Sigmoid colon (tissue), 7 donors: ENCODE measurements around the gene FRG2B. TPM values are rescaled to one million over a fixed set of nuclear protein-coding genes. Genes with fewer than 3 reads are reported as not detected.
"Not testable (repeated sequence)": the region's sequence is repeated elsewhere in the genome, so short reads cannot be mapped to it uniquely, and the experiment has no call there.

Source experiments
- DNase-seq: peaks from one replicate; pipeline ENCODE4 v3.0.0-alpha.2; 2019
- H3K27ac ChIP-seq, 4 donors: fragments of 200-600 bp; sonication (generic); one replicate each; pipeline ENCODE4 v1.5.1; 2016 to 2019; ENCODE audit warnings: mild to moderate bottlenecking in 1 of 4
- H3K27me3 ChIP-seq, 3 donors: fragments of 200-600 bp; sonication (generic); one replicate each; pipeline ENCODE4 v1.5.1; 2019; ENCODE audit warnings: mild to moderate bottlenecking in 1 of 3
- H3K36me3 ChIP-seq, 4 donors: fragments of 200-600 bp; sonication (generic); one replicate each; pipeline ENCODE4 v1.5.1; 2016 to 2019
- H3K4me1 ChIP-seq, 4 donors: fragments of 200-600 bp; sonication (generic); one replicate each; pipeline ENCODE4 v1.5.1; 2017 to 2019
- H3K4me3 ChIP-seq, 4 donors: fragments of 200-600 bp; sonication (generic); one replicate each; pipeline ENCODE4 v1.5.1; 2017 to 2019; ENCODE audit warnings: mild to moderate bottlenecking in 2 of 4, moderate library complexity in 1 of 4
- H3K9me3 ChIP-seq, 4 donors: fragments of 200-600 bp in 3 of 4; sonication (generic) in 3 of 4; one replicate each; pipeline versions ENCODE4 v1.5.1 to v1.6.1; 2013 to 2019
- CTCF ChIP-seq, 4 experiments: fragments of 450-650 bp in 3 of 4; fragments of 200-600 bp in 1 of 4; IDR thresholded peaks; one replicate each; pipeline ENCODE4 v1.5.1; 2016 to 2019; ENCODE audit warnings: antibody characterized with exemption in 4 of 4, mild to moderate bottlenecking in 3 of 4, moderate library complexity in 2 of 4
- EP300 ChIP-seq, 4 donors: sonication (generic); formaldehyde crosslinking; IDR thresholded peaks; one replicate each; pipeline ENCODE4 v1.6.1; 2017; ENCODE audit warnings: antibody characterized with exemption in 4 of 4
- POLR2A ChIP-seq, 2 donors: fragments of 450-650 bp; IDR thresholded peaks; one replicate each; pipeline ENCODE4 v1.6.1; 2016; ENCODE audit warnings: antibody characterized with exemption in 2 of 2, mild to moderate bottlenecking in 2 of 2, moderate library complexity in 2 of 2
- POLR2AphosphoS5 ChIP-seq, 4 donors: sonication (generic); formaldehyde crosslinking; IDR thresholded peaks; one replicate each; pipeline ENCODE4 v1.6.1; 2017; ENCODE audit warnings: antibody characterized with exemption in 4 of 4
- WGBS, 2 donors: extraction: QIAGEN DNeasy Blood & Tissue Kit; methylation state at CpG; one replicate each; pipeline ENCODE4 v1.1.7; 2013; 5-methylcytosine and 5-hydroxymethylcytosine counted together
- intact Hi-C: fragments of 100-400 bp; cut with DNase I; formaldehyde crosslinking; loops from one replicate; pipeline ENCODE4 v1.15.1; 2023
- polyA plus RNA-seq, 3 donors: library from polyadenylated mRNA; stranded (reverse); fragments of 200-250 nt; gene quantifications; one replicate each; pipeline ENCODE4 v1.2.3, GENCODE V29; 2013
- total RNA-seq, 4 donors: library from RNA; depleted of rRNA; stranded (reverse); fragments of >200 nt; gene quantifications; one replicate each; pipeline ENCODE4 v1.1.0, GENCODE V29; 2016
- donor health status: healthy with polysubstance abuse.
- donor health status: Bipolar disorder and iron deficiency.
- donor health status: healthy.

FRG2B gene
- total and polyA plus RNA-seq, 7 donors: not detected

DNA sequence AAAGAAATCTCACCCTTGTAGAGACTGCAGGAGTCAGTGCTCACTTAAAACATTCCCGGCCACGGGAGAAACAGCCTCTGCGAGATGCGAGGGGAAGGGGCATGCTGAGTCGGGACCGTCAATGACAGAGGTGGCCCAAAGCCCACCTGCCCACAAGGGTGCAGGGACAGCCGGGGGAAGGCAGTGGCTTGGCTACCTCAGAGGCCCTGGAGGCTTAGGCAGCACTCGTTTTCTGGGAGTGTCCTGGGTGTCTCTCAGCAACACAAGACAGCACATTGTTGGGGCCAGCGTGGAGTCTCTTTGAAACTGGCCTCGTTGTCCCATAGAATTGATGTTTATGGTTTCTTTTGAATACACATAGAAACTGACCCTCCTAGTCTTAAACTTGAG is 35.6 kb downstream of the FRG2B start:
- peaks cover 0 to 23% (median 0%) of the 10 kb centered on the region in 3 donors for H3K27me3 ChIP-seq
- intact Hi-C loops: no loop called here
- H3K4me3 ChIP-seq: no peak overlapping the region
- WGBS, 2 donors: 71 to 80% methylated on average over 10 of the region's 10 CpGs
- no peak for DNase-seq
- H3K9me3 ChIP-seq: no peaks in the 10 kb centered on the region
- no peak for TF ChIP-seq POLR2A (IDR thresholded peaks at IDR 0.05)
- no peak for TF ChIP-seq POLR2AphosphoS5 (IDR thresholded peaks at IDR 0.05)
- no peak for TF ChIP-seq CTCF (IDR thresholded peaks at IDR 0.05)
- TF ChIP-seq EP300 (IDR thresholded peaks at IDR 0.05): no peak
- H3K4me1 ChIP-seq: no peaks in the 10 kb centered on the region
- no peak overlapping the region for H3K27ac ChIP-seq
- no peaks in the 10 kb centered on the region for H3K36me3 ChIP-seq

DNA sequence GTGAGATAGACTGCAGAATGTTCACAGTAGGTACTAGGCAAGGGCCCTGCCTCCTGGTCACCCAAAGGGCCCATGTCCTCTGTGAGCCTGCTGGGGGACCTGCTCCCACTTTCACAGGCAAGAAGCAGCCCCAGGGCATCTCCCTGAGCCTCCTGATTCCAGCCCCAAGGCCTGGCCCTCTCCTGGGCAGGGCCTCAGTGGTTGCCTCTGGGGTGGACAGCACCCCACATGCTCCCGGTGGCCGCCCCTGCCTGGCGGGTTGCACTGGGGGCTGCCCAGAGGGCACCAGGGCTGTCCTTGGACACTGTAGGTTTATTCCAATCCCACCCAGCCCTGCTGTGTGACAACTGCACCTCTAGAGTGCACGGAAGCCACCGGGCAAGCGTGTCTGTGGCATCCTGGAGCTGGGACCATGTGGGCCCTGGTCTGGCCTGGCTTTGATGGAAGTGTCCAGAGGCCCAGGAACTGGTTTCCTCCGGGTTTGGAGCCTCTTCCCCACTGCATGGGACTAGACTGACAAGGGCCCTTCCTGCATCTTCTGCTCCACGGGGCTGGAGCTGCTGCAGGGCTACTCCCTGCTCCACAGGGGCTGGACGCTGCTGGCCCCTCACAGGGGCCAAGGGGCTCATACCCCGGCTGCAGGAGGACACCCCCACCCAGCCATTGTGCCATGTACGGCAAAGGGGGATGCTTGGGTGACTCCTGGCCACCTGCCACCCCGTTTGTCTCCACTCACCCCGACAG is 36.2 kb downstream of the FRG2B start:
- Histone ChIP-seq H3K36me3 (no peaks in the 10 kb centered on the region), H3K27ac (no peak overlapping the region), H3K4me1 (no peaks in the 10 kb centered on the region), H3K4me3 (no peak overlapping the region), H3K27me3 (peaks cover 0 to 23% (median 0%) of the 10 kb centered on the region in 3 donors), H3K9me3 (no peaks in the 10 kb centered on the region)
- WGBS, 2 donors: 68 to 75% methylated on average over 13 of the region's 13 CpGs
- TF ChIP-seq POLR2A (IDR thresholded peaks at IDR 0.05): no peak
- TF ChIP-seq EP300 (IDR thresholded peaks at IDR 0.05): no peak
- no peak for TF ChIP-seq POLR2AphosphoS5 (IDR thresholded peaks at IDR 0.05)
- TF ChIP-seq CTCF (IDR thresholded peaks at IDR 0.05): no peak
- no peak for DNase-seq
- intact Hi-C loops: no loop called here

DNA sequence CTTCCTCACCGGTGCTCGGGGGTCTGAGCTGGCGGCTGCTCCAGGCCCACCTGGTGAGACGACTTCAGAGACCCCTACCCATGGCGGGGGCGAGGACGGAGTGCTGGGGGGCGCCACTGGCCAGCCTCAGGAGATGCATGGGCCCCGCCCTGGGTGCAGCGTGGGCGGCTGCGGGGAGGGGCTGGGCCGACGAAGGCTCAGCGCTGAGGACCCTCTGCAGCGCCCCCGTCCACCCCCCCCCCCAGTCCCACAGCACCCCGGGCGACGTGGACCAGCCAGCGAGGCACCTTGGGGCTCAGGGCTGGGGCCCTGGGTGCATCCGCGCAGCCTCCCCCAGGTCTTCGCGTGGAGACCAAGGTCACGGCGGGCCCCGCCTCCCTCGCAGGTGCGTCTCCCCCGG is 49.6 kb downstream of the FRG2B start:
- H3K4me3 ChIP-seq, H3K36me3 ChIP-seq, DNase-seq, H3K4me1 ChIP-seq, H3K27ac ChIP-seq, H3K27me3 ChIP-seq, intact Hi-C loops: not testable (repeated sequence)
- H3K9me3 ChIP-seq: peaks cover 0 to 16% (median 6%) of the 10 kb centered on the region in 4 donors
- WGBS, 2 donors: 85 to 91% methylated on average over 9 to 19 of the region's 31 CpGs

Other genes with a start within 250 kb of the FRG2B start
- 10 to 100 TPM in 3 of 4 donors, 1 to 10 TPM in 1; 6.4 to 11.8 (median 11.0) TPM for gene PAOX, start 247.5 kb downstream of the FRG2B start, total RNA-seq
- 1 to 10 TPM; 5.4 to 8.7 (median 6.5) TPM for gene PAOX, start 247.5 kb downstream of the FRG2B start, polyA plus RNA-seq
- 10 to 100 TPM; 14.0 to 28.8 (median 17.0) TPM for gene MTG1, start 232.6 kb downstream of the FRG2B start, total RNA-seq
- 10 to 100 TPM; 27.6 to 63.6 (median 30.3) TPM for gene MTG1, start 232.6 kb downstream of the FRG2B start, polyA plus RNA-seq
- gene SPRN, start 202.2 kb downstream of the FRG2B start, total RNA-seq: 1 to 10 TPM in 1 of 4 donors, under 1 TPM in 2, not detected in 1; 0.41 to 1.1 (median 0.71) TPM
- gene SPRN, start 202.2 kb downstream of the FRG2B start, polyA plus RNA-seq: under 1 TPM in 2 of 3 donors, not detected in 1; under 0.01 to 0.28 TPM
- gene SCART1, start 172.8 kb downstream of the FRG2B start, total RNA-seq: 1 to 10 TPM; 1.3 to 4.7 (median 3.4) TPM
- under 1 TPM in 1 of 3 donors, not detected in 2; 0.99 TPM for gene SCART1, start 172.8 kb downstream of the FRG2B start, polyA plus RNA-seq
- gene CYP2E1, start 99.4 kb downstream of the FRG2B start, total RNA-seq: 1 to 10 TPM; 1.2 to 7.2 (median 4.5) TPM
- gene CYP2E1, start 99.4 kb downstream of the FRG2B start, polyA plus RNA-seq: under 1 TPM in 1 of 3 donors, not detected in 2; 0.66 TPM
- 1 to 10 TPM in 1 of 4 donors, not detected in 3; 6.1 TPM for gene SYCE1, start 61.2 kb downstream of the FRG2B start, total RNA-seq
- gene SYCE1, start 61.2 kb downstream of the FRG2B start, polyA plus RNA-seq: 1 to 10 TPM in 1 of 3 donors, under 1 TPM in 1, not detected in 1; 0.15 to 1.2 TPM